Measurements from ENCODE around the gene APLP2.
"Not testable (repeated sequence)": the region's sequence is repeated elsewhere in the genome, so short reads cannot be mapped to it uniquely, and the experiment has no call there.

Gene APLP2

GRCh38 chr11:130106381-130106780, 36.7 kb downstream of the APLP2 start:
- no peak for TF ChIP-seq CTCF (IDR thresholded peaks at IDR 0.05; ENCODE audit: extremely low read depth, missing control alignments)
- no peak for DNase-seq (ENCODE audit: low spot score)

- not testable (repeated sequence) for DNase-seq (ENCODE audit: low spot score)
These were observed 39.0 kb downstream of the APLP2 start for GRCh38 chr11:130108671-130109070.

- no peak for DNase-seq (ENCODE audit: low spot score)
- TF ChIP-seq CTCF (IDR thresholded peaks at IDR 0.05; ENCODE audit: extremely low read depth, missing control alignments) = no peak
These were observed 39.7 kb downstream of the APLP2 start for GRCh38 chr11:130109386-130109785.

GRCh38 chr11:130110339-130111108, 40.8 kb downstream of the APLP2 start:
- no peak for DNase-seq (ENCODE audit: low spot score)
- no peak for TF ChIP-seq CTCF (IDR thresholded peaks at IDR 0.05; ENCODE audit: extremely low read depth, missing control alignments)

GRCh38 chr11:130112071-130112830, 42.6 kb downstream of the APLP2 start:
- DNase-seq (ENCODE audit: low spot score) = no peak
- TF ChIP-seq CTCF (IDR thresholded peaks at IDR 0.05; ENCODE audit: extremely low read depth, missing control alignments) = no peak

GRCh38 chr11:130114281-130114680, 44.6 kb downstream of the APLP2 start:
- no peak for TF ChIP-seq CTCF (IDR thresholded peaks at IDR 0.05; ENCODE audit: extremely low read depth, missing control alignments)
- DNase-seq (ENCODE audit: low spot score) = no peak

- TF ChIP-seq CTCF (IDR thresholded peaks at IDR 0.05; ENCODE audit: extremely low read depth, missing control alignments) = no peak
- DNase-seq (ENCODE audit: low spot score) = no peak
These were observed 45.0 kb downstream of the APLP2 start for GRCh38 chr11:130114726-130115125.
